HG02571 (cell line): ENCODE measurements around the gene FBLN2.

ENCODE experiments used
- ATAC-seq: cut with Tn5 transposase; IDR thresholded peaks from one replicate; pipeline ENCODE4 v1.9.1; 2021; ENCODE audit warnings: mild to moderate bottlenecking, moderate library complexity; ENCODE audit not compliant: unreplicated experiment

FBLN2 gene

GRCh38 chr3:13636874-13637273 is 87.9 kb downstream of the FBLN2 start:
- ATAC-seq: no peak

GRCh38 chr3:13637311-13637891 is 88.5 kb downstream of the FBLN2 start:
- ATAC-seq: no peak

- no peak for ATAC-seq
Observed at GRCh38 chr3:13637953-13638352, 89.0 kb downstream of the FBLN2 start.

- ATAC-seq: no peak
Observed at GRCh38 chr3:13638927-13639326, 90.0 kb downstream of the FBLN2 start.

GRCh38 chr3:13642597-13642996 is 93.7 kb downstream of the FBLN2 start:
- ATAC-seq: no peak

GRCh38 chr3:13644341-13645117 is 95.6 kb downstream of the FBLN2 start:
- ATAC-seq: no peak

- ATAC-seq: no peak
Observed at GRCh38 chr3:13645801-13646637, 97.1 kb downstream of the FBLN2 start.

- no peak for ATAC-seq
Observed at GRCh38 chr3:13647298-13648059, 98.6 kb downstream of the FBLN2 start.

- no peak for ATAC-seq
Observed at GRCh38 chr3:13648060-13649001, 99.4 kb downstream of the FBLN2 start.

- ATAC-seq: no peak
Observed at GRCh38 chr3:13650210-13651056, 101.5 kb downstream of the FBLN2 start.

- ATAC-seq: no peak
Observed at GRCh38 chr3:13651057-13651400, 102.1 kb downstream of the FBLN2 start.

- ATAC-seq: no peak
Observed at GRCh38 chr3:13651775-13652428, 103.0 kb downstream of the FBLN2 start.

GRCh38 chr3:13652728-13653127 is 103.8 kb downstream of the FBLN2 start:
- no peak for ATAC-seq

- no peak for ATAC-seq
Observed at GRCh38 chr3:13653631-13654279, 104.8 kb downstream of the FBLN2 start.

- ATAC-seq: no peak
Observed at GRCh38 chr3:13654330-13655060, 105.6 kb downstream of the FBLN2 start.

GRCh38 chr3:13655061-13655913 is 106.4 kb downstream of the FBLN2 start:
- no peak for ATAC-seq
